ENCODE results near the gene FALEC.

FALEC gene

GRCh38 chr1:150507912-150508864, 7.4 kb upstream of the FALEC start, which contains the start of gene ECM1:
Gene ECM1 (plus strand): TSS chr1:150508109. CDS start chr1:150508210, 101 bp downstream.
- ChIA-PET POLR2A (interaction anchor here (0.6 to 1.6 kb wide), 8 partner anchors 10 to 167 kb away, joined by 3 to 10 read pairs (median 4); partner anchors contain the start of gene MCL1), CTCF (interaction anchor here (0.7 to 2.4 kb wide), 7 partner anchors 24 to 487 kb away, joined by 3 to 15 read pairs (median 3); no protein-coding TSS in a partner anchor)
- H3K4me3 ChIP-seq (ENCODE audit: low read depth, low read length) = peak within 1 kb of the TSS; percentile 64
- no peak for TF ChIP-seq CTCF (IDR thresholded peaks at IDR 0.05; ENCODE audit: insufficient read depth, low read length, missing control alignments)
- DNase-seq (ENCODE audit: low read depth, low spot score) = no peak

- CTCF ChIA-PET = interaction anchor here (0.9 to 2.4 kb wide), 5 partner anchors 24 to 486 kb away, joined by 3 to 15 read pairs (median 5); no protein-coding TSS in a partner anchor
- peak overlapping the region; percentile 64 for H3K4me3 ChIP-seq (ENCODE audit: low read depth, low read length)
- POLR2A ChIA-PET = interaction anchor here (0.6 to 0.9 kb wide), 2 partner anchors 70 to 168 kb away, joined by 3 to 4 read pairs; partner anchors contain the start of gene MCL1
- no peak for DNase-seq (ENCODE audit: low read depth, low spot score)
- no peak for TF ChIP-seq CTCF (IDR thresholded peaks at IDR 0.05; ENCODE audit: insufficient read depth, low read length, missing control alignments)
These were observed 6.6 kb upstream of the FALEC start for GRCh38 chr1:150508982-150509381.

GRCh38 chr1:150511551-150511950, 4.0 kb upstream of the FALEC start:
- H3K4me3 ChIP-seq (ENCODE audit: low read depth, low read length) = no peak overlapping the region
- no peak for TF ChIP-seq CTCF (IDR thresholded peaks at IDR 0.05; ENCODE audit: insufficient read depth, low read length, missing control alignments)
- CTCF ChIA-PET = interaction anchor here (1.0 to 11.8 kb wide), 4 partner anchors 22 to 256 kb away, joined by 3 to 160 read pairs (median 4); no protein-coding TSS in a partner anchor
- DNase-seq (ENCODE audit: low read depth, low spot score) = no peak
- POLR2A ChIA-PET = no interaction called here

- POLR2A ChIA-PET = no interaction called here
These were observed 3.4 kb upstream of the FALEC start for GRCh38 chr1:150511985-150512660.

GRCh38 chr1:150512846-150513245, 2.7 kb upstream of the FALEC start:
- no peak for TF ChIP-seq CTCF (IDR thresholded peaks at IDR 0.05; ENCODE audit: insufficient read depth, low read length, missing control alignments)
- DNase-seq (ENCODE audit: low read depth, low spot score) = no peak
- POLR2A ChIA-PET = interaction anchor here (0.6 to 1.1 kb wide), 2 partner anchors 41 to 428 kb away, joined by 3 read pairs; no protein-coding TSS in a partner anchor
- CTCF ChIA-PET = interaction anchor here (1.5 to 11.8 kb wide), 3 partner anchors 20 to 257 kb away, joined by 4 to 160 read pairs (median 8); no protein-coding TSS in a partner anchor
- no peak overlapping the region for H3K4me3 ChIP-seq (ENCODE audit: low read depth, low read length)

More at GRCh38 chr1:150511985-150512660, 3.4 kb upstream of the FALEC start:
- no peak overlapping the region for H3K4me3 ChIP-seq (ENCODE audit: low read depth, low read length)
- no peak for DNase-seq (ENCODE audit: low read depth, low spot score)
- CTCF ChIA-PET = interaction anchor here (1.0 to 11.8 kb wide), 4 partner anchors 21 to 256 kb away, joined by 3 to 160 read pairs (median 6); no protein-coding TSS in a partner anchor
- no peak for TF ChIP-seq CTCF (IDR thresholded peaks at IDR 0.05; ENCODE audit: insufficient read depth, low read length, missing control alignments)
